K562 (cell line): ENCODE measurements around the gene EFR3B. TPM values are rescaled to one million over a fixed set of nuclear protein-coding genes. Genes with fewer than 3 reads are reported as not detected.
A peak's percentile ranks its signal among the peaks of the same experiment; 100 is the strongest.

ENCODE experiments used
- ATAC-seq: fragments of 200-7000 bp; cut with Tn5 transposase; 3 replicates; pipeline ENCODE4 v1.9.1; 2020; ENCODE audit warnings: moderate library complexity
- BruUV-seq: library from RNA; stranded (reverse); fragments of 400-500 nt; replicated peaks from 2 replicates; lab custom pipeline; 2021; lab: Mats Ljungman, UMichigan
- CTCF ChIA-PET: fragments of 300-600 bp; formaldehyde crosslinking; extraction: SDS; loops from one replicate; lab custom pipeline; 2021; ENCODE audit warnings: low intra/inter-chr PET ratio; lab: Yijun Ruan, JAX
- POLR2A ChIA-PET: fragments of 300-600, 350-650 bp; sonication (Branson Sonifier 250); formaldehyde crosslinking; extraction: SDS; loops from one replicate; lab custom pipeline; 2021; ENCODE audit warnings: antibody characterized with exemption, inconsistent platforms; lab: Yijun Ruan, JAX
- DNase-seq, 4 experiments: peaks; one replicate each; pipeline versions ENCODE4 v3.0.0 to v3.0.0-alpha.2; 2011 to 2018; ENCODE audit warnings: low spot score in 3 of 4, mixed read lengths in 3 of 4; ENCODE audit errors: extremely low read depth in 1 of 4
- FAIRE-seq: peaks from 2 replicates; lab custom pipeline; 2011; peaks lifted over from hg19 to GRCh38; lab: Jason Lieb, UNC
- H2AFZ ChIP-seq: 2 replicates; pipeline ENCODE4 v1.6.0; 2011; ENCODE audit warnings: low read depth, low read length, control low read depth, inconsistent platforms
- H3K27ac ChIP-seq: fragments of 200-600 bp; 3 replicates; pipeline ENCODE4 v1.8.0; 2011; ENCODE audit warnings: low read depth, mild to moderate bottlenecking, control low read depth, inconsistent platforms, low read length, moderate library complexity, mixed read lengths; ENCODE audit errors: extremely low read depth
- H3K27me3 ChIP-seq, 2 experiments: fragments of 300-600 bp in 1 of 2; 2 replicates in 1 of 2; 3 replicates in 1 of 2; pipeline versions ENCODE4 v1.6.0 to v1.8.0; 2011; ENCODE audit warnings: inconsistent platforms in 2 of 2, low read length in 2 of 2, mild to moderate bottlenecking in 1 of 2, mixed read lengths in 1 of 2, moderate library complexity in 1 of 2; ENCODE audit not compliant: control insufficient read depth in 2 of 2, insufficient read depth in 2 of 2
- H3K36me3 ChIP-seq: fragments of 300-600 bp; 3 replicates; pipeline ENCODE4 v1.8.0; 2011; ENCODE audit warnings: mild to moderate bottlenecking, low read length, inconsistent platforms; ENCODE audit not compliant: control insufficient read depth, insufficient read depth
- H3K4me1 ChIP-seq, 2 experiments: fragments of 200-600 bp in 1 of 2; replicated peaks in 1 of 2; 2 replicates in 1 of 2; 3 replicates in 1 of 2; pipeline versions ENCODE4 v1.5.1 to v1.8.0; 2011; ENCODE audit warnings: inconsistent platforms in 2 of 2, low read length in 2 of 2, mild to moderate bottlenecking in 1 of 2, mixed read lengths in 1 of 2, moderate library complexity in 1 of 2; ENCODE audit not compliant: control insufficient read depth in 2 of 2, insufficient read depth in 2 of 2
- H3K4me2 ChIP-seq: 2 replicates; pipeline ENCODE4 v1.6.1; 2011; ENCODE audit warnings: low read length, control low read depth, inconsistent platforms, mixed read lengths; ENCODE audit not compliant: insufficient read depth
- H3K4me3 ChIP-seq: fragments of 200-600 bp; sonication (generic), shearing (Covaris generic); 2 replicates; pipeline ENCODE4 v1.5.1; 2016; ENCODE audit warnings: control low read depth, inconsistent platforms
- H3K79me2 ChIP-seq: fragments of 200-600 bp; 3 replicates; pipeline ENCODE4 v1.8.0; 2011; ENCODE audit warnings: low read length, inconsistent platforms; ENCODE audit not compliant: control insufficient read depth, insufficient read depth
- H3K9ac ChIP-seq, 2 experiments: 2 replicates each; pipeline versions ENCODE4 v1.6.0 to v1.6.1; 2011; ENCODE audit warnings: low read depth in 2 of 2, low read length in 2 of 2, control low read depth in 1 of 2, inconsistent platforms in 1 of 2, mild to moderate bottlenecking in 1 of 2, mixed read lengths in 1 of 2; ENCODE audit not compliant: insufficient read depth in 1 of 2
- H3K9me1 ChIP-seq: one replicate; pipeline ENCODE4 v1.6.0; 2011; ENCODE audit warnings: inconsistent platforms, mild to moderate bottlenecking, low read length, moderate library complexity; ENCODE audit not compliant: control insufficient read depth, insufficient read depth
- H3K9me3 ChIP-seq: replicated peaks from 2 replicates; pipeline ENCODE4 v1.5.1; 2011; ENCODE audit warnings: low read depth, low read length, inconsistent platforms; ENCODE audit not compliant: control insufficient read depth, insufficient read depth
- H4K20me1 ChIP-seq: replicated peaks from 2 replicates; pipeline ENCODE4 v1.6.1; 2011; ENCODE audit warnings: low read length, inconsistent platforms, mixed read lengths; ENCODE audit not compliant: control insufficient read depth, insufficient read depth
- CREB1 ChIP-seq, 2 experiments: sonication (generic) in 1 of 2; formaldehyde crosslinking in 1 of 2; IDR thresholded peaks; 2 replicates each; pipeline versions ENCODE4 v1.6.1 to v1.8.0; 2012 to 2022; ENCODE audit warnings: inconsistent platforms in 1 of 2, mild to moderate bottlenecking in 1 of 2, missing genetic modification reagents in 1 of 2, moderate library complexity in 1 of 2
- DPF2 ChIP-seq: fragments of 450-650 bp; IDR thresholded peaks from 2 replicates; pipeline ENCODE4 v1.6.1; 2016
- FOXK1 ChIP-seq: sonication (generic); formaldehyde crosslinking; IDR thresholded peaks from 2 replicates; pipeline ENCODE4 v1.8.0; 2022; ENCODE audit warnings: missing genetic modification reagents, mild to moderate bottlenecking, borderline replicate concordance
- FUS ChIP-seq: fragments of 200-400 bp; formaldehyde crosslinking; optimal IDR thresholded peaks from 2 replicates; pipeline ENCODE3; 2017; ENCODE audit warnings: low read depth, low read length
- HMGN3 ChIP-seq: IDR thresholded peaks from 2 replicates; pipeline ENCODE4 v1.6.1; 2011; ENCODE audit warnings: borderline replicate concordance, low read depth, mild to moderate bottlenecking, mixed read lengths, low read length; ENCODE audit not compliant: insufficient read length; ENCODE audit errors: extremely low read depth
- HNRNPL ChIP-seq: fragments of 200-400 bp; formaldehyde crosslinking; IDR thresholded peaks from 2 replicates; pipeline ENCODE4 v1.6.1; 2017; ENCODE audit warnings: low read depth, mild to moderate bottlenecking, low read length
- NR3C1 ChIP-seq: sonication (generic); formaldehyde crosslinking; IDR thresholded peaks from 2 replicates; pipeline ENCODE4 v1.8.1; 2022; ENCODE audit warnings: missing genetic modification reagents
- SMAD1 ChIP-seq: fragments of 150-350 bp; IDR thresholded peaks from 2 replicates; pipeline ENCODE4 v1.6.1; 2014; ENCODE audit warnings: low read length, low read depth; ENCODE audit not compliant: partially characterized antibody
- SPI1 ChIP-seq: IDR thresholded peaks from 2 replicates; pipeline ENCODE4 v1.6.1; 2011; ENCODE audit warnings: low read depth, low read length, control low read depth, borderline replicate concordance
- STAT6 ChIP-seq: sonication (generic); formaldehyde crosslinking; IDR thresholded peaks from 2 replicates; pipeline ENCODE4 v1.8.1; 2023; ENCODE audit warnings: mild to moderate bottlenecking, missing genetic modification reagents
- TAF1 ChIP-seq: IDR thresholded peaks from 2 replicates; pipeline ENCODE4 v1.6.1; 2011; ENCODE audit warnings: mild to moderate bottlenecking, low read length, moderate library complexity; ENCODE audit not compliant: insufficient read depth, control insufficient read depth, severe bottlenecking; ENCODE audit errors: extremely low read depth
- TGIF2 ChIP-seq: sonication (generic); formaldehyde crosslinking; IDR thresholded peaks from 2 replicates; pipeline ENCODE4 v1.8.1; 2022; ENCODE audit warnings: mild to moderate bottlenecking, missing genetic modification reagents, moderate library complexity
- U2AF1 ChIP-seq: fragments of 200-400 bp; formaldehyde crosslinking; optimal IDR thresholded peaks from 2 replicates; pipeline ENCODE3; 2017; ENCODE audit warnings: mild to moderate bottlenecking, low read depth, low read length, moderate library complexity
- ZBTB17 ChIP-seq: fragments of 450-650 bp; formaldehyde crosslinking; IDR thresholded peaks from 2 replicates; pipeline ENCODE4 v1.4.0; 2020; ENCODE audit warnings: mild to moderate bottlenecking
- ZNF589 ChIP-seq: fragments of 200-800 bp; sonication (Bioruptor generic); IDR thresholded peaks from 2 replicates; pipeline ENCODE4 v1.6.1; 2016; ENCODE audit warnings: low read depth, missing genetic modification characterization, missing compliant biosample characterization
- WGBS: fragments of 100-300 bp; shearing (Covaris generic); methylation state at CpG from one replicate; pipeline ENCODE4 v1.1.6; 2016; ENCODE audit warnings: low coverage, mixed read lengths; ENCODE audit not compliant: insufficient coverage; ENCODE audit errors: missing lambda C conversion rate; 5-methylcytosine and 5-hydroxymethylcytosine counted together
- in situ Hi-C: fragments of 300-500 bp; cut with MboI; formaldehyde crosslinking; loops from 4 replicates; pipeline ENCODE4 v1.15.0; 2018; ENCODE audit warnings: inconsistent platforms, mixed read lengths
- intact Hi-C: fragments of 100-400 bp; cut with micrococcal nuclease; formaldehyde crosslinking; loops from 2 replicates; pipeline ENCODE4 v1.14.2; 2022
- polyA plus RNA-seq, 8 experiments: library from polyadenylated mRNA; depleted of rRNA in 4 of 8; stranded (reverse) in 5 of 8; unstranded in 3 of 8; fragments of >200 nt; fragmentation: Nextera tagmentation in 2 of 8; fragmentation: Illumina TruSeq in 1 of 8; extraction: Ambion mirVana in 2 of 8; extraction: Trizol in 1 of 8; gene quantifications; 2 replicates each; pipeline versions ENCODE4 v1.2.1 to v1.2.3, GENCODE V29; 2011 to 2014; ENCODE audit warnings: inconsistent platforms in 1 of 8, missing spikeins in 1 of 8
- total RNA-seq, 7 experiments: library from RNA; depleted of rRNA in 6 of 7; stranded (reverse); fragments of >200 nt in 6 of 7; fragmentation: Illumina TruSeq in 2 of 7; extraction: Trizol in 2 of 7; gene quantifications; 2 replicates each; pipeline versions ENCODE4 v1.2.1 to v1.2.3, GENCODE V29; 2011 to 2021; ENCODE audit warnings: low replicate concordance in 1 of 7

Gene EFR3B
- total and polyA plus RNA-seq, 9 of the 15 experiments (the other 6 are each of a cell fraction or from before 2014, with no cell fraction given): not detected

- Histone ChIP-seq H3K4me1 (peaks cover 0 to 11% of the 10 kb centered on the region in 2 experiments; a peak in 2 of 5 replicates), H3K4me3 (no peak overlapping the region), H4K20me1 (no peaks in the 10 kb centered on the region), H3K36me3 (no peaks in the 10 kb centered on the region), H3K27me3 (0 out of 5 replicates have a peak, but pooled peaks cover 0 to 2% of the 10 kb centered on the region in 2 experiments), H3K9ac (0 out of 4 replicates have a peak overlapping the region, but pooled peaks of 1 of the 2 experiments have one; percentile 36), H2AFZ (peak overlapping the region; percentile 68; the same call in 1 of the 2 replicates), H3K9me3 (no peaks in the 10 kb centered on the region), H3K27ac (no peak overlapping the region), H3K4me2 (no peak overlapping the region), H3K9me1 (no peaks in the 10 kb centered on the region), H3K79me2 (no peaks in the 10 kb centered on the region)
- FAIRE-seq: no peak
- ATAC-seq: peak; percentile 38
- DNase-seq: no peak
- WGBS: 26% methylated on average over 6 of the region's 7 CpGs
- ChIA-PET POLR2A (no interaction called here), CTCF (interaction anchor here (0.6 kb wide), 1 partner anchor 312 kb away, joined by 3 read pairs; no protein-coding TSS in a partner anchor)
- no TSS peak for BruUV-seq
- intact Hi-C loops (loop anchor here (2.0 kb wide), 1 partner anchor 27 kb away; no protein-coding TSS in a partner anchor), in situ Hi-C loops (no loop called here)
- TF ChIP-seq SMAD1 (no peak), HNRNPL (no peak), TGIF2 (CRISPR knock-in tag) (no peak), FOXK1 (CRISPR knock-in tag) (no peak), FUS (no peak), SPI1 (no peak), ZBTB17 (CRISPR knock-in tag) (no peak), STAT6 (no peak), CREB1 (IDR thresholded peaks at IDR 0.05) (no peak), CREB1 (CRISPR knock-in tag; IDR thresholded peaks at IDR 0.05) (no peak), DPF2 (no peak), U2AF1 (no peak), ZNF589 (CRISPR knock-in tag) (no peak), HMGN3 (no peak), TAF1 (no peak), NR3C1 (CRISPR knock-in tag) (no peak)
Measured at GRCh38 chr2:25201794-25202193, 159.9 kb downstream of the EFR3B start.
